Mammary epithelial cell (primary cell): ENCODE results near the gene CSF2RB.

Experiments used
- CTCF ChIP-seq, 2 donors: IDR thresholded peaks in 1 of 2; conservative IDR thresholded peaks in 1 of 2; 2 replicates each; pipeline ENCODE4 v1.5.1; 2011 to 2012; ENCODE audit warnings: inconsistent platforms in 2 of 2, low read length in 2 of 2, mild to moderate bottlenecking in 2 of 2, control low read depth in 1 of 2, low read depth in 1 of 2; ENCODE audit not compliant: insufficient read depth in 1 of 2; ENCODE audit errors: extremely low read depth in 1 of 2
- EZH2 ChIP-seq: IDR thresholded peaks from 2 replicates; pipeline ENCODE4 v1.6.1; 2012; ENCODE audit warnings: low read length, inconsistent platforms, borderline replicate concordance

GRCh38 chr22:36907253-36908195 is 5.9 kb upstream of the CSF2RB start:
- TF ChIP-seq CTCF (conservative IDR thresholded peaks at IDR 0.05 in 1 of 2, IDR thresholded peaks at IDR 0.05 in 1 of 2; ENCODE audit: extremely low read depth in 1 of 2, insufficient read depth in 1 of 2, low read depth in 1 of 2, low read length in 2 of 2) = no peak
- no peak for TF ChIP-seq EZH2
